DOHH2 (cell line): Measurements from ENCODE around the gene KDM2A.
A peak's percentile ranks its signal among the peaks of the same experiment; 100 is the strongest.

Experiments used
- H3F3A ChIP-seq: fragments of 200-600 bp; sonication (generic), shearing (Covaris generic); 2 replicates; pipeline ENCODE4 v1.6.0; 2016; ENCODE audit warnings: antibody characterized with exemption, mild to moderate bottlenecking; ENCODE audit not compliant: control insufficient read depth, insufficient read depth
- H3K27ac ChIP-seq: fragments of 200-600 bp; sonication (generic); 2 replicates; pipeline ENCODE4 v1.5.1; 2014; ENCODE audit warnings: low read depth, mild to moderate bottlenecking, low read length, moderate library complexity
- H3K27me3 ChIP-seq: fragments of 200-600 bp; sonication (generic); 2 replicates; pipeline ENCODE4 v1.6.1; 2014; ENCODE audit warnings: mild to moderate bottlenecking, low read length, mixed read lengths; ENCODE audit not compliant: control insufficient read depth
- H3K36me3 ChIP-seq: fragments of 200-600 bp; sonication (generic); 2 replicates; pipeline ENCODE4 v1.6.1; 2014; ENCODE audit warnings: mild to moderate bottlenecking, low read length, moderate library complexity, mixed read lengths; ENCODE audit not compliant: control insufficient read depth
- H3K4me1 ChIP-seq: fragments of 200-600 bp; sonication (generic); 2 replicates; pipeline ENCODE4 v1.6.1; 2014; ENCODE audit warnings: mild to moderate bottlenecking, low read length, mixed read lengths; ENCODE audit not compliant: control insufficient read depth
- H3K4me2 ChIP-seq: fragments of 200-600 bp; sonication (generic); 2 replicates; pipeline ENCODE4 v1.6.0; 2014; ENCODE audit warnings: mild to moderate bottlenecking, low read length, moderate library complexity
- H3K4me3 ChIP-seq: fragments of 200-600 bp; sonication (generic); 2 replicates; pipeline ENCODE4 v1.5.1; 2014; ENCODE audit warnings: mild to moderate bottlenecking, low read length, mixed read lengths
- H3K79me2 ChIP-seq: fragments of 200-600 bp; sonication (generic); 2 replicates; pipeline ENCODE4 v1.6.1; 2014; ENCODE audit warnings: mild to moderate bottlenecking, low read length, mixed read lengths; ENCODE audit not compliant: control insufficient read depth
- H3K9me2 ChIP-seq: fragments of 200-600 bp; sonication (generic); replicated peaks from 2 replicates; pipeline ENCODE4 v1.6.1; 2014; ENCODE audit warnings: mild to moderate bottlenecking, low read length, mixed read lengths; ENCODE audit not compliant: control insufficient read depth
- H3K9me3 ChIP-seq: fragments of 200-600 bp; sonication (generic); 2 replicates; pipeline ENCODE4 v1.6.1; 2014; ENCODE audit warnings: antibody characterized with exemption, low read length, mixed read lengths; ENCODE audit not compliant: control insufficient read depth, insufficient read depth
- H4K20me1 ChIP-seq: fragments of 200-600 bp; sonication (generic); 2 replicates; pipeline ENCODE4 v1.6.0; 2014; ENCODE audit warnings: low read depth, mild to moderate bottlenecking, antibody characterized with exemption, low read length, moderate library complexity; ENCODE audit not compliant: control insufficient read depth, insufficient read depth
- EZH2phosphoT487 ChIP-seq: fragments of 200-600 bp; sonication (generic); IDR thresholded peaks from 2 replicates; pipeline ENCODE4 v1.6.1; 2017; ENCODE audit warnings: borderline replicate concordance, mild to moderate bottlenecking, antibody characterized with exemption, low read length, moderate library complexity, mixed read lengths
- TF ChIP-seq, protein P1 (sequence below): fragments of 200-600 bp; sonication (generic); IDR thresholded peaks from one replicate; pipeline ENCODE4 v1.5.1; 2014; ENCODE audit warnings: antibody characterized with exemption, mild to moderate bottlenecking, low read depth, low read length; ENCODE audit not compliant: poor library complexity, severe bottlenecking

The KDM2A gene

DNA sequence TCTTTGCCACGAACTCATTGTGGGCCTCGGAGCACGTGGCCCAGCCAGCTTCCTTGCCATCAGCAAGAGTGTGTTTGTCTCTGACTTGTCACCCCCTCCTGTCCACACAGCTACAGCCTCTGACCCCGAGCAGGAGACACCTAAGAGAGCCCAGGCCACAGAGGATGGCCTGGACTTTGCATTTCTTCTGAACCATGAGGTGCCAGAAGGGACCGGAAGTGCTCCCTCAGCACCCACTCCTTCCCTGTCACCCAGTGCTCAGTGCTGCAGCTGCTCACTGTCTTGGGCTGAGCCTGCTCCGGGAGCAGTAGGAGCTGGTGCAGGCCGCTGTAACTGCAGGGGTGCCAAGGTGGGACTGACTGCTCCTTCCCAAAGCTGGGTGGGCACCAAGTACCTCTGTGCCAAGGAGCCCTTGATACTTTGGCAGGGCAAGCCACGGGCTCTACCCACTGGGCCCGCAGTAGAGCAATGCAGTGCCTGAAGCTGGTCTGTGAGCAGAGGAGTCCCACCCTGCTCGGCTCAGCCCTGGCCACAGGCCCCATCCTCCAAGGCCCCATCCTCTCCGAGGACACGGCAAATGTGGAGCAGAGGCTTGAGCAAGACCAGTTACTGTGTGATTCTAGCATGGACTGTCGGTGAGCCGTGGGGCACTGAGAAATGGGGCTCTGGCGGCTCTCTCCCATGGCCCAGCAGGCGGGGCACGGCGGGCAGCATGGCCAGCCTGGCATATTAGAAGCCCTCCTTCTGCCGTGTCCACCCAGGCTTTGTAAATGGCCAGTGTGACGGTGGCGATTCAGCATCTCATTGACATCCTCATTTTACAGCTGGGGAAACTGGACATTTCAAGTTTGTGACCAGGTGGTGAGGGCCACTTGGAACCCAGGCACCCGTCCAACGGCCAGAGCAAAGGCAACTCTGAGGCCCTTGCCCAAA is 153.5 kb downstream of the KDM2A start:
- H3F3A ChIP-seq, result peaks cover 60% of the 10 kb centered on the region

DNA sequence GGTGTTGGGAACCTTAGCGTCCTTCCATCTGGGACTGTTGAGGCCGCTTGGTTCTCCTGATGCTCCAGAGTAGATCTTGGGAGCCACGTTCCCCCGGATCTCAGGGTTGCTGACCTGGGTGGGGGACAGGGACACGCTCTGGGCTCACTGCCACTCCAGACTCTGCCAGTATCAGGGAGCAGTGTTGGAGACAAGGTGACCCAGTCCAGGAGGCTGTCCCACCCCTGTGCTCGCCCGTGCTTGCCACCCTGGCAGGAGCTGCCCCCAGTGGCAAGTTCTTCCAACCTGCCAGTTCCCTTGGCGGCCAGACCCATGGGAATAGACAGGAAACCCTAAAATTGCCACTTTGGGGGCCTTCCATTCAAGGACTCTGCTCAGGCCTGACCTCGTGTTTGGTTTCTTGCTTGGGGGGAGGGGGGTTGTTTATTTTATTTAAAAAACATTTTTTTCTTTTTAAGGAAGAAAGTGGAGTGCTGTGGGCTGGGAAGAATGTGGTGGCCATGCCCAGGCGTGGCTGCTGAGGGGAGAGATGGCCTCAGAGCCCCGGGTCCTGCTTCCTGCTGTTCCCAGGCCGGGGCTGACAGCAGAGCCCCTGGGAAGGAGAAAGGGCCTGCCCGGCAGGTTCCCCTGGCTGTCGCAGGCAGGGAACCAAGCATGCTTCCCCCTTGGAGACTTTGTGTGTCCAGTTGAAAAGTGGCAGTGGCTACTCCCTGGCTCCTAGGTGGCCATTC is 154.4 kb downstream of the KDM2A start:
- TF ChIP-seq, protein P1, sequence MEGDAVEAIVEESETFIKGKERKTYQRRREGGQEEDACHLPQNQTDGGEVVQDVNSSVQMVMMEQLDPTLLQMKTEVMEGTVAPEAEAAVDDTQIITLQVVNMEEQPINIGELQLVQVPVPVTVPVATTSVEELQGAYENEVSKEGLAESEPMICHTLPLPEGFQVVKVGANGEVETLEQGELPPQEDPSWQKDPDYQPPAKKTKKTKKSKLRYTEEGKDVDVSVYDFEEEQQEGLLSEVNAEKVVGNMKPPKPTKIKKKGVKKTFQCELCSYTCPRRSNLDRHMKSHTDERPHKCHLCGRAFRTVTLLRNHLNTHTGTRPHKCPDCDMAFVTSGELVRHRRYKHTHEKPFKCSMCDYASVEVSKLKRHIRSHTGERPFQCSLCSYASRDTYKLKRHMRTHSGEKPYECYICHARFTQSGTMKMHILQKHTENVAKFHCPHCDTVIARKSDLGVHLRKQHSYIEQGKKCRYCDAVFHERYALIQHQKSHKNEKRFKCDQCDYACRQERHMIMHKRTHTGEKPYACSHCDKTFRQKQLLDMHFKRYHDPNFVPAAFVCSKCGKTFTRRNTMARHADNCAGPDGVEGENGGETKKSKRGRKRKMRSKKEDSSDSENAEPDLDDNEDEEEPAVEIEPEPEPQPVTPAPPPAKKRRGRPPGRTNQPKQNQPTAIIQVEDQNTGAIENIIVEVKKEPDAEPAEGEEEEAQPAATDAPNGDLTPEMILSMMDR, result no peak
- no peak for TF ChIP-seq EZH2phosphoT487
- H3K27ac ChIP-seq, result peak overlapping the region; percentile 100
- H3F3A ChIP-seq, result peaks cover 52% of the 10 kb centered on the region
- peaks cover 4% of the 10 kb centered on the region for H4K20me1 ChIP-seq
- H3K4me2 ChIP-seq, result peak overlapping the region; percentile 100
- H3K4me1 ChIP-seq, result peaks cover 100% of the 10 kb centered on the region
- no peaks in the 10 kb centered on the region for H3K9me3 ChIP-seq
- no peaks in the 10 kb centered on the region for H3K27me3 ChIP-seq
- H3K36me3 ChIP-seq, result peaks cover 93% of the 10 kb centered on the region
- H3K79me2 ChIP-seq, result peaks cover 98% of the 10 kb centered on the region
- peak overlapping the region; percentile 91 for H3K4me3 ChIP-seq
- no peaks in the 10 kb centered on the region for H3K9me2 ChIP-seq

More for the DNA sequence above, 153.5 kb downstream of the KDM2A start:
- peaks cover 4% of the 10 kb centered on the region for H4K20me1 ChIP-seq
- H3K27ac ChIP-seq, result peak overlapping the region; percentile 100
- peaks cover 99% of the 10 kb centered on the region for H3K4me1 ChIP-seq
- no peaks in the 10 kb centered on the region for H3K27me3 ChIP-seq
- H3K79me2 ChIP-seq, result peaks cover 98% of the 10 kb centered on the region
- no peaks in the 10 kb centered on the region for H3K9me3 ChIP-seq
- no peak for TF ChIP-seq EZH2phosphoT487
- TF ChIP-seq, protein P1, result no peak
- H3K9me2 ChIP-seq, result no peaks in the 10 kb centered on the region
- peaks cover 93% of the 10 kb centered on the region for H3K36me3 ChIP-seq
- peak overlapping the region; percentile 100 for H3K4me2 ChIP-seq
- H3K4me3 ChIP-seq, result peak overlapping the region; percentile 91

DNA sequence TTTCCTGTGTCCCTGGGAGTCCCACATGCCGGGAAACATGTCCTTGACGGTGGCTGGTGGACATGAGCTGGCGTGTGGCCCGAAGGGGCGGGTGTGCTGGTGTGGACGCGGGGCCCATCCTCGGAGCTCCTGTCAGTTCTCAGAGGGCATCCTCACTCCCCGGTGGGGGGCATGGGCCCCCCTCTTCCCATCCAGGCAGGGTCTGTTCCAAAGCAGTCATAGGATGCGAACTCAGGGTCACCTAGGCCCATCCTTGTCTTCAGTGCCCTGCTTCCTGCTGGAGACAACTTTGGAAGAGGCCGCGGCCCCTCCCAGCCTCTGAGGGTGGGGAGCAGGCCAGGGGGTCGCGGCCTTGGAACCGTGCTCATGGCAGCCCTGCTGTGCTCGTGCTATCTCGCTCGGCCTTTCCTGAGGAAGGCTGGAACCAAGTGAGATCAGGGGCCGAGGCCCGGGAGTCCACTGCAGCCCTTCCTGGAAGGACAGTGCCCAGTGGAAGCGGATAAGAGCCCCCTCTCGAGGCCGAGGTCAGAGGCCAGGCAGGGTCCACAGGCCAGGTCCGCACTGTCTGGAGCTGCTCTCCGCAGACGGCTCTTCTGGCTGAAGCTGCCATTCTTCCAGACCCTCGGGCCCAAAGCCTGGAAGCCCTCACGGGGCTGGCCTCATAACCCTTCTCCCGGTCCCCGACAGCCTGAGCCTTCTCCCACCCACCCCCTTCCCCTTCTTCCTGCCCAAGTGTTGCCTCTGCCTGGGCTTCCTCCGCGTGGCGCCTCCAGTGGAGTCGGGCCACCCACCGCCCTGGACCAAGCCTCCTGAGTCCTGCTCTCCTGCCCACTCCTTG is 155.9 kb downstream of the KDM2A start:
- H4K20me1 ChIP-seq, result peaks cover 4% of the 10 kb centered on the region; the same call in 1 of the 2 replicates
- H3K4me2 ChIP-seq, result peak overlapping the region; percentile 100
- H3K9me3 ChIP-seq, result no peaks in the 10 kb centered on the region
- peak overlapping the region; percentile 78 for H3K4me3 ChIP-seq
- peaks cover 93% of the 10 kb centered on the region for H3K4me1 ChIP-seq
- no peak for TF ChIP-seq EZH2phosphoT487
- TF ChIP-seq, protein P1, result no peak
- no peaks in the 10 kb centered on the region for H3K9me2 ChIP-seq
- peaks cover 93% of the 10 kb centered on the region for H3K36me3 ChIP-seq
- peak overlapping the region; percentile 100 for H3K27ac ChIP-seq
- peaks cover 36% of the 10 kb centered on the region for H3F3A ChIP-seq
- peaks cover 98% of the 10 kb centered on the region for H3K79me2 ChIP-seq
- H3K27me3 ChIP-seq, result no peaks in the 10 kb centered on the region
